Keratinocyte (primary cell): ENCODE data around the gene VSNL1. TPM values are rescaled to one million over a fixed set of nuclear protein-coding genes. Genes with fewer than 3 reads are reported as not detected.

ENCODE experiments used
- DNase-seq: peaks from one replicate; pipeline ENCODE4 v3.0.0-alpha.2; 2011; ENCODE audit warnings: low read depth, missing footprints, low spot score
- FAIRE-seq: peaks from 2 replicates; lab custom pipeline; 2011; peaks lifted over from hg19 to GRCh38; lab: Jason Lieb, UNC
- H2AFZ ChIP-seq: 2 replicates; pipeline ENCODE4 v1.6.0; 2012; ENCODE audit warnings: low read length, control low read depth, inconsistent platforms; ENCODE audit not compliant: control insufficient read depth
- H3K27ac ChIP-seq: 2 replicates; pipeline ENCODE4 v1.5.1; 2011; ENCODE audit warnings: low read length; ENCODE audit not compliant: control insufficient read depth, insufficient read depth
- H3K27me3 ChIP-seq: 3 replicates; pipeline ENCODE4 v1.6.0; 2011; ENCODE audit warnings: low read length; ENCODE audit not compliant: control insufficient read depth, insufficient read depth; ENCODE audit errors: extremely low read depth
- H3K36me3 ChIP-seq, 2 experiments: 2 replicates in 1 of 2; 3 replicates in 1 of 2; pipeline ENCODE4 v1.5.1; 2011; ENCODE audit warnings: low read length in 2 of 2, mild to moderate bottlenecking in 1 of 2; ENCODE audit not compliant: control insufficient read depth in 2 of 2, insufficient read depth in 2 of 2; ENCODE audit errors: extremely low read depth in 1 of 2
- H3K4me1 ChIP-seq: 3 replicates; pipeline ENCODE4 v1.5.1; 2011; ENCODE audit warnings: low read length; ENCODE audit not compliant: control insufficient read depth, insufficient read depth; ENCODE audit errors: extremely low read depth
- H3K4me2 ChIP-seq: 3 replicates; pipeline ENCODE4 v1.6.0; 2011; ENCODE audit warnings: low read depth, low read length; ENCODE audit not compliant: control insufficient read depth, insufficient read depth; ENCODE audit errors: extremely low read depth
- H3K4me3 ChIP-seq, 3 experiments: fragments of 200-600 bp in 1 of 3; sonication (generic) in 1 of 3; 2 replicates in 2 of 3; 3 replicates in 1 of 3; pipeline ENCODE4 v1.5.1; 2011 to 2016; ENCODE audit warnings: low read length in 3 of 3, mild to moderate bottlenecking in 3 of 3, control low read depth in 2 of 3, inconsistent platforms in 1 of 3, low read depth in 1 of 3, mixed read lengths in 1 of 3, mixed run types in 1 of 3, moderate library complexity in 1 of 3; ENCODE audit not compliant: control insufficient read depth in 2 of 3, insufficient read depth in 2 of 3; ENCODE audit errors: extremely low read depth in 1 of 3
- H3K79me2 ChIP-seq: 2 replicates; pipeline ENCODE4 v1.6.0; 2012; ENCODE audit warnings: low read length; ENCODE audit not compliant: control insufficient read depth, insufficient read depth
- H3K9ac ChIP-seq: 3 replicates; pipeline ENCODE4 v1.6.0; 2011; ENCODE audit warnings: low read length; ENCODE audit not compliant: control insufficient read depth, insufficient read depth; ENCODE audit errors: extremely low read depth
- H3K9me1 ChIP-seq: 3 replicates; pipeline ENCODE4 v1.6.0; 2011; ENCODE audit warnings: low read length; ENCODE audit not compliant: control insufficient read depth, insufficient read depth; ENCODE audit errors: extremely low read depth
- H3K9me3 ChIP-seq: 2 replicates; pipeline ENCODE4 v1.5.1; 2012; ENCODE audit warnings: low read depth, low read length; ENCODE audit not compliant: control insufficient read depth
- H4K20me1 ChIP-seq: 3 replicates; pipeline ENCODE4 v1.6.0; 2011; ENCODE audit warnings: low read length; ENCODE audit not compliant: control insufficient read depth, insufficient read depth; ENCODE audit errors: extremely low read depth
- CTCF ChIP-seq, 3 experiments: IDR thresholded peaks in 1 of 3; conservative IDR thresholded peaks in 1 of 3; optimal IDR thresholded peaks in 1 of 3; 2 replicates in 2 of 3; 3 replicates in 1 of 3; pipeline versions ENCODE3 to v1.5.1; 2011; ENCODE audit warnings: low read length in 3 of 3, mild to moderate bottlenecking in 3 of 3, moderate library complexity in 2 of 3, control low read depth in 1 of 3, inconsistent platforms in 1 of 3; ENCODE audit not compliant: insufficient read depth in 2 of 3; ENCODE audit errors: extremely low read depth in 1 of 3
- EZH2 ChIP-seq: IDR thresholded peaks from one replicate; pipeline ENCODE4 v1.6.1; 2012; ENCODE audit warnings: inconsistent platforms, mild to moderate bottlenecking, low read length, moderate library complexity
- dilution Hi-C: fragments of 300-500 bp; cut with MboI; formaldehyde crosslinking; loops from one replicate; pipeline ENCODE4 v1.7.0; 2020; ENCODE audit warnings: low sequenced_read_pairs; ENCODE audit not compliant: extremely low pct_ligation_motif_present
- polyA plus RNA-seq, 5 experiments: library from polyadenylated mRNA; depleted of rRNA in 3 of 5; stranded (reverse) in 3 of 5; stranded (forward) in 1 of 5; unstranded in 1 of 5; fragments of >200 nt; gene quantifications; 1 replicate in 1 of 5; 2 replicates in 3 of 5; 3 replicates in 1 of 5; pipeline versions ENCODE4 v1.2.1 to v1.2.3, GENCODE V29; 2011 to 2012; ENCODE audit warnings: missing spikeins in 2 of 5, low read depth in 1 of 5, low replicate concordance in 1 of 5

Gene VSNL1
- polyA plus RNA-seq, 1 donor (not counting 4 experiments of a cell fraction or from before 2014, with no cell fraction given): 32.1 TPM

GRCh38 chr2:17649026-17649425 lies 108.5 kb downstream of the VSNL1 start:
- dilution Hi-C loops: no loop called here
- no peak for DNase-seq
- no peaks in the 10 kb centered on the region for H4K20me1 ChIP-seq
- H3K79me2 ChIP-seq: no peaks in the 10 kb centered on the region
- FAIRE-seq: no peak
- H2AFZ ChIP-seq: no peak overlapping the region
- H3K27ac ChIP-seq: no peak overlapping the region
- peaks cover 0 to 4% of the 10 kb centered on the region in 2 experiments for H3K36me3 ChIP-seq
- TF ChIP-seq CTCF (optimal IDR thresholded peaks at IDR 0.05 in 1 of 3, IDR thresholded peaks at IDR 0.05 in 1 of 3, conservative IDR thresholded peaks at IDR 0.05 in 1 of 3; ENCODE audit: extremely low read depth in 1 of 3, insufficient read depth in 2 of 3, low read length in 3 of 3) (no peak), EZH2 (no peak)
- peaks cover 15% of the 10 kb centered on the region for H3K4me1 ChIP-seq
- H3K9ac ChIP-seq: no peak overlapping the region
- H3K9me3 ChIP-seq: no peaks in the 10 kb centered on the region
- H3K27me3 ChIP-seq: no peaks in the 10 kb centered on the region
- no peaks in the 10 kb centered on the region for H3K9me1 ChIP-seq
- no peak overlapping the region for H3K4me3 ChIP-seq
- H3K4me2 ChIP-seq: no peak overlapping the region

DNA sequence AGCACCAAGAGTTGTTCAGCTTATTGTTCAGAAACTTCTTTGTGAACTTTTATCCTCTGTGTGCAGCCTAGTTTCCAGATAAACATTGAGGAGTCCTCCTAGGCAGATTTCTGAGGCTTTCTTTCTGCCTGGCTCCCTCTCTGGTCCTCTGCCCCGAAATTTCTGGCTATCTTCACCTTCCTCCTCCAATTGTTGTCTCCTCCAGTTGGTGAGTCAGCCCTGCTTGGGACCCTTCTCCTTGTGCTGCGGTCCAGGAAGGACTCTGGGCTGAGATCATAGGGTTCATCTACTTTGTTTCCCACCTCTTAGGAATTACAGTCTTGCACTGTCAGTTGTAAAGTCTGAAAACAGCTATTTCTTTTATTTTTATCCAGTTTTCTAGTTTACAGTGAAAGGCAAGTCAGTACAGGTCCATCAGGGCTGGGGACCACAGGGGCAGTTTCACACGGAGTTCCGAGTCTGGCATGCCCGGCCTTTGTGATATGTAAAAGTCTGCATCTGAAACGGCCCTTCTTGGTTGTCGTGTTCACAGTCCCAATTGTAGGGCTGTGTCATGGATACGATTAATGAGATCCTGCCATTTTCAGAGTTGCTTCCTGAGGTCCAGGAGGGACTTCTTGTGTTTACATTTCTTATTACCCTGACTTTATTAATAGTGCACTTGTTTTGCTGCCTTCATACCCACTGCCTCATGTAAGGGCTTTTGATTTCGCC lies 112.3 kb downstream of the VSNL1 start:
- H4K20me1 ChIP-seq: no peaks in the 10 kb centered on the region
- dilution Hi-C loops: no loop called here
- H3K27ac ChIP-seq: no peak overlapping the region

More for the DNA sequence above, 112.3 kb downstream of the VSNL1 start:
- DNase-seq (no peak), FAIRE-seq (no peak)
- Histone ChIP-seq H2AFZ (no peak overlapping the region), H3K4me2 (no peak overlapping the region), H3K9ac (no peak overlapping the region), H3K4me3 (no peak overlapping the region), H3K9me1 (no peaks in the 10 kb centered on the region), H3K9me3 (no peaks in the 10 kb centered on the region), H3K4me1 (no peaks in the 10 kb centered on the region), H3K27me3 (no peaks in the 10 kb centered on the region), H3K36me3 (peaks cover 0 to 4% of the 10 kb centered on the region in 2 experiments), H3K79me2 (no peaks in the 10 kb centered on the region)
- no peak for TF ChIP-seq CTCF (optimal IDR thresholded peaks at IDR 0.05 in 1 of 3, IDR thresholded peaks at IDR 0.05 in 1 of 3, conservative IDR thresholded peaks at IDR 0.05 in 1 of 3; ENCODE audit: extremely low read depth in 1 of 3, insufficient read depth in 2 of 3, low read length in 3 of 3)
- no peak for TF ChIP-seq EZH2
